ENCODE data around the gene VDAC1. TPM values are rescaled to one million over a fixed set of nuclear protein-coding genes. Genes with fewer than 3 reads are reported as not detected.

Gene VDAC1
- total and polyA plus RNA-seq, 10 of the 15 experiments (the other 5 are each of a cell fraction or from before 2014, with no cell fraction given) = 245 to 488 (median 349) TPM

- no peak for TF ChIP-seq GATAD2B (conservative IDR thresholded peaks at IDR 0.05; ENCODE audit: low read depth)
- TF ChIP-seq ESRRA (IDR thresholded peaks at IDR 0.05; ENCODE audit: low read length) = no peak
- TF ChIP-seq MYC (IDR thresholded peaks at IDR 0.05; ENCODE audit: insufficient read depth, insufficient read length, insufficient replicate concordance, low read length, severe bottlenecking) = no peak
- TF ChIP-seq FOXM1 (IDR thresholded peaks at IDR 0.05; ENCODE audit: low read depth, low read length) = 0 out of 2 replicates have a peak, but pooled peaks have one; percentile 25
- no peak for TF ChIP-seq ZNF384 (IDR thresholded peaks at IDR 0.05; ENCODE audit: borderline replicate concordance, low read depth, low read length)
- no peak for TF ChIP-seq GABPA (IDR thresholded peaks at IDR 0.05; ENCODE audit: low read depth)
- no peak for TF ChIP-seq KLF5 (IDR thresholded peaks at IDR 0.05; ENCODE audit: partially characterized antibody)
- no peak for TF ChIP-seq CREB1 (IDR thresholded peaks at IDR 0.05; ENCODE audit: low read depth)
- RAD21 ChIA-PET (ENCODE audit: unreplicated experiment) = interaction anchor here (1.4 to 1.5 kb wide), 2 partner anchors 43 to 47 kb away, joined by 4 to 6 read pairs; no protein-coding TSS in a partner anchor
- DNase-seq (ENCODE audit: low read depth, low spot score) (no peak), ATAC-seq (no peak), FAIRE-seq (no peak)
- intact Hi-C loops (cut with micrococcal nuclease; ENCODE audit: unreplicated experiment) = loop anchor here (2.0 kb wide), 1 partner anchor 24 kb away; no protein-coding TSS in a partner anchor
- H3K9ac ChIP-seq (ENCODE audit: control insufficient read depth, insufficient read depth, low read length) = peak overlapping the region; percentile 52
- SMC1A ChIA-PET (ENCODE audit: uncharacterized antibody, unreplicated experiment) = interaction anchor here (0.6 to 3.5 kb wide), 8 partner anchors 8 to 881 kb away, joined by 3 to 30 read pairs (median 4); no protein-coding TSS in a partner anchor
- 0% methylated on average over 3 of the region's 3 CpGs for WGBS (ENCODE audit: insufficient coverage, insufficient replicate concordance, low lambda C conversion rate, missing lambda C conversion rate)
- H3K79me2 ChIP-seq (ENCODE audit: control insufficient read depth, insufficient read depth, low read length) = no peaks in the 10 kb centered on the region
- POLR2A ChIA-PET = interaction anchor here (1.8 to 2.4 kb wide), 2 partner anchors 8 to 28 kb away, joined by 6 to 14 read pairs; no protein-coding TSS in a partner anchor
- no peaks in the 10 kb centered on the region for H3K36me3 ChIP-seq (ENCODE audit: control insufficient read depth in 2 of 2, insufficient read depth in 2 of 2, low read length in 1 of 2)
- no TSS peak for BruUV-seq (replicated peaks)
- H3K27ac ChIP-seq (ENCODE audit: control insufficient read depth, insufficient read depth) = peak overlapping the region; percentile 52
- H3K27me3 ChIP-seq (replicated peaks in 1 of 2; ENCODE audit: control insufficient read depth in 2 of 2, insufficient read depth in 2 of 2, low read length in 1 of 2) = no peaks in the 10 kb centered on the region
- H2AFZ ChIP-seq (ENCODE audit: control insufficient read depth, low read depth, low read length) = peak overlapping the region; percentile 87
- no peaks in the 10 kb centered on the region for H4K20me1 ChIP-seq (ENCODE audit: control insufficient read depth, insufficient read depth)
- peaks cover 65% of the 10 kb centered on the region for H3K4me1 ChIP-seq (ENCODE audit: control insufficient read depth, insufficient read depth, low read length)
- peak overlapping the region; percentile 38; the same call in 1 of the 2 replicates for H3K4me3 ChIP-seq
- in situ Hi-C loops (cut with MboI) = no loop called here
- H3K4me2 ChIP-seq (ENCODE audit: control insufficient read depth, insufficient read depth) = peak overlapping the region; percentile 88
- H3K9me3 ChIP-seq (replicated peaks; ENCODE audit: control insufficient read depth, insufficient read depth, low read length) = no peaks in the 10 kb centered on the region
- CTCF ChIA-PET = interaction anchor here (0.9 to 3.0 kb wide), 7 partner anchors 9 to 507 kb away, joined by 3 to 24 read pairs (median 7); partner anchors contain the start of gene C5orf15
These were observed 74.0 kb downstream of the VDAC1 start for GRCh38 chr5:133930813-133931090.
